Activated CD4-positive, alpha-beta T cell treated with anti-CD3 and anti-CD28 coated beads for 24 hours (primary cell): ENCODE results near the gene CDC25A.

Experiments
- DNase-seq, 2 donors: peaks; one replicate each; pipeline ENCODE4 v3.0.0-alpha.2; 2020; ENCODE audit warnings: low read depth in 2 of 2

CDC25A gene

DNA sequence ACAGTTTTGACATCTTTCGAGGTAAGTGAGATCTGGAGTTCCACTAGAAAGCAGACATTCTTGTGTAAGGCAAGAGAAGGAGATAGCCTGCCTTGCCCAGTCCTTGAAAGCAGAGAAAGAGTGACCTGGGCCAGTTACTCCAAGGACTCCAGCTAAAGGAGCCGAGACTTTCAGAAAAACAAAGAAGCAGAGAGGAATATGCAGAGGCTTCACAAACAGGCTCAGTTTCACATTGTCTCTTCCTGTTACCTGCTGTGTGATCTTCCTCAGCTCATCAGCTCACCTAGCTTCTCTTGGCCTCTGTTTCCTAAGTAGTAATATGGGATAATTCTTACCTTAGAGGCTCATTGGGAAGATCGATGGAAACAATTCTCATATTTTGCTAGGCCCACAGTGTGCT lies 81.0 kb downstream of the CDC25A start:
- DNase-seq = no peak
